HFFc6 (cell line): ENCODE data around the gene CLIC3. TPM values are rescaled to one million over a fixed set of nuclear protein-coding genes. Genes with fewer than 3 reads are reported as not detected.

Experiments used
- DNase-seq: peaks from one replicate; pipeline ENCODE4 v3.0.0-alpha.2; 2018
- H3K27ac Mint-ChIP-seq: 2 replicates; pipeline ENCODE4 v1.8.0; 2020; ENCODE audit warnings: mild to moderate bottlenecking, mixed read lengths
- H3K27me3 Mint-ChIP-seq: 2 replicates; pipeline ENCODE4 v1.8.0; 2021; ENCODE audit warnings: mild to moderate bottlenecking, moderate library complexity, mixed read lengths; ENCODE audit not compliant: insufficient read depth
- H3K36me3 Mint-ChIP-seq: 2 replicates; pipeline ENCODE4 v1.8.0; 2021; ENCODE audit warnings: low read depth, mixed read lengths
- H3K4me1 Mint-ChIP-seq: 2 replicates; pipeline ENCODE4 v1.8.0; 2020; ENCODE audit warnings: low read depth, mixed read lengths
- H3K4me3 Mint-ChIP-seq: 2 replicates; pipeline ENCODE4 v1.8.0; 2020; ENCODE audit warnings: mild to moderate bottlenecking, moderate library complexity, mixed read lengths
- H3K9me3 Mint-ChIP-seq: 2 replicates; pipeline ENCODE4 v1.8.0; 2020; ENCODE audit warnings: mild to moderate bottlenecking, mixed read lengths
- CTCF ChIP-seq: fragments of 200-600 bp; sonication (generic); IDR thresholded peaks from 2 replicates; pipeline ENCODE4 v1.5.0; 2021; ENCODE audit warnings: antibody characterized with exemption, mild to moderate bottlenecking
- total RNA-seq, 6 experiments: library from RNA; stranded (reverse); fragmentation: NEBNext Ultra II Directional; extraction: Animal tissue kit (Norgen Biotek cat#: 25700); gene quantifications; 2 replicates in 1 of 6; 3 replicates in 5 of 6; pipeline ENCODE4 v1.2.3, GENCODE V29; 2021

The CLIC3 gene
- total RNA-seq, 6 experiments from 2014 or later = 2.7 to 14.6 (median 4.0) TPM

GRCh38 chr9:136962701-136963248 is 33.6 kb downstream of the CLIC3 start:
- Mint-ChIP-seq H3K27ac (no peak overlapping the region), H3K9me3 (no peaks in the 10 kb centered on the region), H3K27me3 (peaks cover 4% of the 10 kb centered on the region), H3K4me3 (no peak overlapping the region), H3K4me1 (peaks cover 10% of the 10 kb centered on the region), H3K36me3 (no peaks in the 10 kb centered on the region)
- DNase-seq = no peak
- no peak for TF ChIP-seq CTCF

- Mint-ChIP-seq H3K9me3 (no peaks in the 10 kb centered on the region), H3K4me1 (peaks cover 10% of the 10 kb centered on the region), H3K27ac (no peak overlapping the region), H3K27me3 (peaks cover 4% of the 10 kb centered on the region), H3K4me3 (no peak overlapping the region), H3K36me3 (no peaks in the 10 kb centered on the region)
- no peak for TF ChIP-seq CTCF
- no peak for DNase-seq
These were observed 34.2 kb downstream of the CLIC3 start for GRCh38 chr9:136962163-136962562.

GRCh38 chr9:136961279-136962065 is 34.9 kb downstream of the CLIC3 start:
- no peak for DNase-seq
- H3K4me1 Mint-ChIP-seq = peaks cover 10% of the 10 kb centered on the region
- H3K36me3 Mint-ChIP-seq = no peaks in the 10 kb centered on the region
- H3K9me3 Mint-ChIP-seq = peaks cover 4% of the 10 kb centered on the region; the same call in 1 of the 2 replicates
- TF ChIP-seq CTCF = no peak
- H3K27me3 Mint-ChIP-seq = peaks cover 4% of the 10 kb centered on the region
- H3K4me3 Mint-ChIP-seq = no peak overlapping the region
- no peak overlapping the region for H3K27ac Mint-ChIP-seq

- peaks cover 4% of the 10 kb centered on the region for H3K4me1 Mint-ChIP-seq
- no peak for TF ChIP-seq CTCF
- H3K4me3 Mint-ChIP-seq = no peak overlapping the region
- no peak for DNase-seq
- H3K9me3 Mint-ChIP-seq = peaks cover 8% of the 10 kb centered on the region; the same call in 1 of the 2 replicates
- H3K27me3 Mint-ChIP-seq = peaks cover 8% of the 10 kb centered on the region
- H3K36me3 Mint-ChIP-seq = no peaks in the 10 kb centered on the region
- no peak overlapping the region for H3K27ac Mint-ChIP-seq
These were observed 35.5 kb downstream of the CLIC3 start for GRCh38 chr9:136960938-136961275.

- Mint-ChIP-seq H3K9me3 (peaks cover 8% of the 10 kb centered on the region; the same call in 1 of the 2 replicates), H3K27ac (no peak overlapping the region), H3K4me3 (no peak overlapping the region), H3K4me1 (no peaks in the 10 kb centered on the region), H3K27me3 (peaks cover 8% of the 10 kb centered on the region), H3K36me3 (no peaks in the 10 kb centered on the region)
- TF ChIP-seq CTCF = no peak
- DNase-seq = no peak
These were observed 36.0 kb downstream of the CLIC3 start for GRCh38 chr9:136960212-136960937.
